Subcutaneous abdominal adipose tissue (tissue), 5 donors: ENCODE data around the gene CDCP1.
A peak's percentile ranks its signal among the peaks of the same experiment; 100 is the strongest.

Source experiments
- H3K27ac ChIP-seq: one replicate; pipeline ENCODE4 v1.7.0; 2013; ENCODE audit warnings: low read depth, mild to moderate bottlenecking, inconsistent platforms, low read length, moderate library complexity
- H3K27me3 ChIP-seq, 5 donors: one replicate each; pipeline ENCODE4 v1.7.0; 2013; ENCODE audit warnings: low read length in 5 of 5, inconsistent platforms in 1 of 5; ENCODE audit not compliant: control insufficient read depth in 5 of 5, insufficient read depth in 4 of 5
- H3K36me3 ChIP-seq, 5 donors: one replicate each; pipeline ENCODE4 v1.7.0; 2013; ENCODE audit warnings: low read length in 5 of 5; ENCODE audit not compliant: control insufficient read depth in 5 of 5, insufficient read depth in 5 of 5
- H3K4me1 ChIP-seq, 5 donors: one replicate each; pipeline ENCODE4 v1.7.0; 2013; ENCODE audit warnings: low read length in 5 of 5, mild to moderate bottlenecking in 3 of 5, moderate library complexity in 1 of 5; ENCODE audit not compliant: control insufficient read depth in 5 of 5, insufficient read depth in 5 of 5
- H3K4me3 ChIP-seq, 5 donors: one replicate each; pipeline ENCODE4 v1.7.0; 2013; ENCODE audit warnings: low read length in 5 of 5, low read depth in 1 of 5
- H3K9ac ChIP-seq, 5 donors: one replicate each; pipeline ENCODE4 v1.7.0; 2013; ENCODE audit warnings: low read length in 5 of 5, mild to moderate bottlenecking in 4 of 5, moderate library complexity in 3 of 5
- H3K9me3 ChIP-seq, 5 donors: one replicate each; pipeline ENCODE4 v1.7.0; 2013; ENCODE audit warnings: low read length in 5 of 5; ENCODE audit not compliant: control insufficient read depth in 5 of 5
- donor health status: healthy.
- donor health status: healthy.
- donor health status: healthy.
- donor health status: healthy.
- donor health status: healthy.

The CDCP1 gene

GRCh38 chr3:45140141-45140769, 5.9 kb downstream of the CDCP1 start:
- Histone ChIP-seq H3K27ac (no peak overlapping the region), H3K9ac (no peak overlapping the region), H3K4me3 (no peak overlapping the region), H3K4me1 (peaks cover 0 to 28% (median 13%) of the 10 kb centered on the region in 5 donors), H3K9me3 (no peaks in the 10 kb centered on the region), H3K27me3 (peaks cover 2 to 10% (median 2%) of the 10 kb centered on the region in 5 donors), H3K36me3 (no peaks in the 10 kb centered on the region)

GRCh38 chr3:45139372-45140140, 6.6 kb downstream of the CDCP1 start:
- Histone ChIP-seq H3K4me1 (peaks cover 0 to 28% (median 10%) of the 10 kb centered on the region in 5 donors), H3K9me3 (no peaks in the 10 kb centered on the region), H3K27me3 (peaks cover 0 to 7% (median 0%) of the 10 kb centered on the region in 5 donors), H3K4me3 (no peak overlapping the region), H3K9ac (no peak overlapping the region), H3K36me3 (no peaks in the 10 kb centered on the region), H3K27ac (no peak overlapping the region)

DNA sequence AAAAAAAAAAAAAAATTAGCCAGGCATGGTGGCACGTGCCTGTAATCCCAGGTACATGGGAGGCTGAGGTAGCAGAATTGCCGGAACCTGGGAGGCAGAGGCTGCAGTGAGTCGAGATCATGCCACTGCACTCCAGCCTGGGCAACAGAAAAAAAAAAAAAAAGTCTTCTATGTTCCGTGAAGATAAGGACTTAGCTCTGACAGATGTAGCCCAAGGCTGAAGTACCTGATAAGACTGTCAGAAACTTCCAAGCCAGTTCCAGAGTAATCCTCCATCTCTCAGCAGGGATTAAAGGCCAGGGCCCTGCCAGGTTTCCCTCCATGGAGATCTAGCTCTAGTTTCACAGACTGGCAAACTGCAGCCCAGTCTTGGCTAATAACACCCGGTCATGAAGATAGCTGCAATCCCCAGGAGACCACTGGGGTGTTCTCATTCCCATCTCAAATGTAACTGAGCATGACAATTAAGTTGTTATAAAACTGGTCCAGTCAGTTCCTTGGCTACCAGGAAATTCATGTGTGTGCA, 8.5 kb downstream of the CDCP1 start:
- Histone ChIP-seq H3K4me1 (peaks cover 0 to 31% (median 10%) of the 10 kb centered on the region in 5 donors), H3K4me3 (no peak overlapping the region), H3K27me3 (peaks cover 0 to 7% (median 0%) of the 10 kb centered on the region in 5 donors), H3K27ac (no peak overlapping the region), H3K9me3 (no peaks in the 10 kb centered on the region), H3K36me3 (no peaks in the 10 kb centered on the region), H3K9ac (no peak overlapping the region)

- Histone ChIP-seq H3K36me3 (no peaks in the 10 kb centered on the region), H3K9ac (no peak overlapping the region), H3K9me3 (no peaks in the 10 kb centered on the region), H3K27me3 (peaks cover 0 to 3% (median 0%) of the 10 kb centered on the region in 5 donors), H3K4me3 (no peak overlapping the region), H3K4me1 (peaks cover 0 to 31% (median 10%) of the 10 kb centered on the region in 5 donors), H3K27ac (no peak overlapping the region)
These were observed 10.2 kb downstream of the CDCP1 start for GRCh38 chr3:45135959-45136358.

DNA sequence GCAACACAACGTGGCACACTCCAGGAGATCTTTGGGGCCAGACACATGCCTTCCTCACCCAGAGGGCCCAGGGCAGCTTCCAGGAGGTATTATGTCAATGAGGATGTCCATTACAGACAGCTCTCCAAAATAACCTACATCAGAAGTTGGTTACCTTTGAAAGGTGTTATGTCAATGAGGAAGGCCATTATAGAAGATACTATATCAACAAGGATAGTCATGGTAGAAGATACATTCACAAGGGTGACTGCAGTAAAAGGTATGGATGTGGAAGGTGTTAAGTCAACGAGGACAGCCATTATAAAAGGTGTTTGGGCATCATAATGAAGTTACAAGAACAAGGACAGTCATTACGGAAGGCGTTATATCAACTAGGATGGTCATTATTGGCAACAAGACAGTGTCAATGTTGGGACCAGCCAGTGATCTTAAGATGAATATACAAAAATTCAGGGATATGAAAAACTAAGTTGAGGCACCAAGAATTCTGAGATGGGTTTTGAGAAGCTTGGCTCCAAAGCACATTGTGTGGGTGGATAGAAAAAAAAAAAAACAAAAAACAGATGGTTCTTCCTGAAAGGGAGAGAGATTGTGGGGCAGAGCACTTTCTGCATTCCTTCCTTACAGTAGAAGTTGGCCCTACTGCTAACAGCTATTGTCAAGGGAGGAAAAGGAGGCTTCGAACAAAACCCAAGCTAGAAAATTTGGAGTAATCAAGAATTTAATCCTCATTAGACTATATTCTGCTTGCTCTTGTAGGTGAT, 11.2 kb downstream of the CDCP1 start:
- Histone ChIP-seq H3K9me3 (no peaks in the 10 kb centered on the region), H3K9ac (no peak overlapping the region), H3K27ac (peak overlapping the region; percentile 16), H3K27me3 (peaks cover 0 to 3% (median 0%) of the 10 kb centered on the region in 5 donors), H3K4me3 (no peak overlapping the region), H3K4me1 (peaks cover 0 to 28% (median 10%) of the 10 kb centered on the region in 5 donors), H3K36me3 (no peaks in the 10 kb centered on the region)

DNA sequence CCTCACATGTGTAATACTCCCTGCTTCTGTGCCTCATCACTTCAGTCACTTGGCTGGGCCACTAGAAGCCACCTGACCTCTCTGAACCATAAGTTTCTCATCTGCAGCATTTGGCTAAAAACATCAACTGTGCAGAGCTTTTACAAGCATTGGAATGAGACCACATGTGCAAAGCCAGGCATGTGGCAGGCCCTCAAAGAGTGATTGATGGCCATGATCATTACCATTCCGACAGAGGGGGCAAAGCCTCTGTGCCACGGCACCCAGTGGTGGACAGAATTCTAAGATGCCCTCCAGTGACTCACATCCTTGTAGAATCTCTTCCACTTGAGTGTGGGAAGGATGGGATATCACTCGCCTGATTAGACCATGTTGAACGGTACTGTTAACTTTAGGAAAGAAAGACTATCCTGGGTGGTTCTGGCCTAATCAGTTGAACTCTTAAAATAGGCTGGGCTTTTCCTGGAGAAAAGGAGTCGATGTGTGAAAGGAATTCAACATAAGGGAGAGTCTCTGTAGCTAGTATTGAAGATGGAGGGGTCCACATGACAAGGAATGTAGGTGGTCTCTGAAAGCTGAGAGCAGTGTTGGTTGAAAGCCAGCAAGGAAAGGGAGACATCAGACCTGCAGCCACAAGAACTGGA, 13.5 kb downstream of the CDCP1 start:
- no peak overlapping the region for H3K9ac ChIP-seq
- H3K4me3 ChIP-seq: no peak overlapping the region
- H3K9me3 ChIP-seq: no peaks in the 10 kb centered on the region
- peaks cover 0 to 13% (median 0%) of the 10 kb centered on the region in 5 donors for H3K4me1 ChIP-seq
- H3K36me3 ChIP-seq: no peaks in the 10 kb centered on the region
- no peak overlapping the region for H3K27ac ChIP-seq
- peaks cover 0 to 3% (median 0%) of the 10 kb centered on the region in 5 donors for H3K27me3 ChIP-seq

DNA sequence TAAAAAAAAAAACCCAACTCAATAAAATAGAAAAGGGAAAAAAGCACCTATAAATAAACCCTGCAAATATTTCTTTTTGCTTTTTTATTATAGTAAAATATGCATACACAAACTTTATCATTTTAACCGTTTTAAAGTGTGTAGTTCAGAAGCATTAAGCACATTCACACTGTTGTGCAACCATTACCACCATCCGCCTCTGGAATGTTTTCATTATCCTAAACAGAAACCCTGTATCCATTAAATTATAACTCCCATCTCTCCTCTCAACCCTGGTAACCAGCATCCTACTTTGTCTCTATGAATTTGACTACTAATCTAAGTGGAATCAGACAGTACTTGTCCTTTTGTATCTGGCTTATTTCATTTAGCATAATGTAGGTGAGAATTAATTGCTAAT, 15.0 kb downstream of the CDCP1 start:
- Histone ChIP-seq H3K27me3 (peaks cover 0 to 3% (median 0%) of the 10 kb centered on the region in 5 donors), H3K9me3 (no peaks in the 10 kb centered on the region), H3K4me3 (no peak overlapping the region), H3K36me3 (no peaks in the 10 kb centered on the region), H3K27ac (no peak overlapping the region), H3K9ac (no peak overlapping the region), H3K4me1 (peaks cover 0 to 7% (median 0%) of the 10 kb centered on the region in 5 donors)

DNA sequence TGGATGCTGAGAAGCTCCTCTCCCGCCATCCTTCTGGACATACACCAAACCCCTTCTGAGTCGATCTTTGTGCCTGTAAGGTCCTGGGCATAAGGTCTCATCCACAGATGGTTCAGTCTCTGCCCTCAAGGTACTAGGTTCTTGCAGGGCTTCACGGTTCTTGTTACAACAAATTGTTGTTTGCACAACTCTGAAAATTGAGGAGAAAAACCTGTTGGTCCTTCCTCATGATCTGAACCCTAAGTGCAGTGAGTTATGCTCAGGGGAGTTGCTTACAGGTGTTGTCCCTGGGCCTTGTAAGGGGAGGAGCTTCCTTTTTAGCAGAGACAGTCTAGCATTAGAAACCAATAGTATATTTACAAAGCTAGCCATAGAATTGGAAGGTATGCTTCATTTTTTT, 15.7 kb downstream of the CDCP1 start:
- Histone ChIP-seq H3K36me3 (no peaks in the 10 kb centered on the region), H3K9me3 (no peaks in the 10 kb centered on the region)

GRCh38 chr3:45128950-45129349, 17.2 kb downstream of the CDCP1 start:
- Histone ChIP-seq H3K9ac (no peak overlapping the region), H3K36me3 (no peaks in the 10 kb centered on the region), H3K9me3 (no peaks in the 10 kb centered on the region), H3K4me1 (no peaks in the 10 kb centered on the region), H3K4me3 (no peak overlapping the region), H3K27ac (no peak overlapping the region), H3K27me3 (peaks cover 0 to 7% (median 5%) of the 10 kb centered on the region in 5 donors)

More for the DNA sequence above, 15.7 kb downstream of the CDCP1 start:
- peaks cover 0 to 7% (median 0%) of the 10 kb centered on the region in 5 donors for H3K4me1 ChIP-seq
- H3K27ac ChIP-seq: no peak overlapping the region
- H3K4me3 ChIP-seq: no peak overlapping the region
- H3K27me3 ChIP-seq: peaks cover 0 to 3% (median 0%) of the 10 kb centered on the region in 5 donors
- H3K9ac ChIP-seq: no peak overlapping the region
